HCT116 (cell line): ENCODE results near the gene IGSF21.

Experiments used
- CBX3 ChIP-seq: IDR thresholded peaks from 2 replicates; pipeline ENCODE4 v1.6.1; 2012; ENCODE audit warnings: low read depth
- ELF1 ChIP-seq: IDR thresholded peaks from 2 replicates; pipeline ENCODE4 v1.6.1; 2012; ENCODE audit warnings: low read depth, borderline replicate concordance
- EZH2 ChIP-seq: fragments of 200-600 bp; sonication (generic); IDR thresholded peaks from 2 replicates; pipeline ENCODE4 v1.6.1; 2017; ENCODE audit warnings: antibody characterized with exemption, mixed run types
- POLR2A ChIP-seq: IDR thresholded peaks from 2 replicates; pipeline ENCODE4 v1.7.0; 2011; ENCODE audit warnings: borderline replicate concordance; ENCODE audit not compliant: insufficient read depth, insufficient read length; ENCODE audit errors: extremely low read depth
- POLR2AphosphoS5 ChIP-seq: IDR thresholded peaks from 2 replicates; pipeline ENCODE4 v1.6.1; 2011; ENCODE audit warnings: mild to moderate bottlenecking, low read depth, low read length, moderate library complexity
- SP1 ChIP-seq: IDR thresholded peaks from 2 replicates; pipeline ENCODE4 v1.6.1; 2012; ENCODE audit warnings: low read depth
- ZFX ChIP-seq: fragments of 450-650 bp; IDR thresholded peaks from 2 replicates; pipeline ENCODE4 v1.6.1; 2017
- ZNF274 ChIP-seq: fragments of 200-500 bp; sonication (Bioruptor generic); IDR thresholded peaks from 2 replicates; pipeline ENCODE4 v1.6.1; 2014; ENCODE audit warnings: mild to moderate bottlenecking, low read depth, low read length, inconsistent platforms
- TF ChIP-seq, protein P1 (sequence below), 3 experiments: fragments of 200-600 bp in 1 of 3; sonication (generic) in 1 of 3; IDR thresholded peaks in 2 of 3; conservative IDR thresholded peaks in 1 of 3; 2 replicates each; pipeline ENCODE4 v1.5.1; 2012 to 2017; ENCODE audit warnings: low read depth in 2 of 3, low read length in 2 of 3, antibody characterized with exemption in 1 of 3, borderline replicate concordance in 1 of 3, control low read depth in 1 of 3, mild to moderate bottlenecking in 1 of 3, mixed read lengths in 1 of 3, mixed run types in 1 of 3, moderate library complexity in 1 of 3; ENCODE audit not compliant: insufficient read depth in 1 of 3
- TF ChIP-seq, protein P2 (sequence below): IDR thresholded peaks from 2 replicates; pipeline ENCODE4 v1.6.1; 2012
- TF ChIP-seq, protein P3 (sequence below): IDR thresholded peaks from 2 replicates; pipeline ENCODE4 v1.6.1; 2012; ENCODE audit warnings: low read depth

DNA sequence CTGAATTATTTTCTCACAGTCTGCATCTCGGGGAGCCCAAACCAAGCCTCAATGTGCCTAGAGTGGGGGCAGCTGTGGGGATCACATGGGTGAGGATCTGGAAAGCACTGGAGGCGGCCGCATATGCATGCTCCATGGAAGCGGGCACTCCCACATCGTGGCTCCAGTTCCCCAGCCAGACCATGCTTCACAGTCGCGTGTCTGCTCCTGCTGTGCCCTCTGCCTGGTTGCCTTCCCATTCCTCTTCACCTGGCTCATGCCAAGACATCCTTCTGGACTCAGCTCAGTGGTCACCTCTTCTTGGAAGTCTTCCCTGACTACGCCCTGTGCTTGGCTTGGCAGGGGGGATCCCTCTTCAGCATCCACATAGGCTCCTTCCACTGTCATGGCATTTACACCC, 32.8 kb downstream of the IGSF21 start:
- TF ChIP-seq SP1 (no peak), POLR2AphosphoS5 (no peak), POLR2A (no peak), EZH2 (no peak), ZFX (no peak), ELF1 (no peak), ZNF274 (no peak), CBX3 (no peak)
- TF ChIP-seq, protein P1, sequence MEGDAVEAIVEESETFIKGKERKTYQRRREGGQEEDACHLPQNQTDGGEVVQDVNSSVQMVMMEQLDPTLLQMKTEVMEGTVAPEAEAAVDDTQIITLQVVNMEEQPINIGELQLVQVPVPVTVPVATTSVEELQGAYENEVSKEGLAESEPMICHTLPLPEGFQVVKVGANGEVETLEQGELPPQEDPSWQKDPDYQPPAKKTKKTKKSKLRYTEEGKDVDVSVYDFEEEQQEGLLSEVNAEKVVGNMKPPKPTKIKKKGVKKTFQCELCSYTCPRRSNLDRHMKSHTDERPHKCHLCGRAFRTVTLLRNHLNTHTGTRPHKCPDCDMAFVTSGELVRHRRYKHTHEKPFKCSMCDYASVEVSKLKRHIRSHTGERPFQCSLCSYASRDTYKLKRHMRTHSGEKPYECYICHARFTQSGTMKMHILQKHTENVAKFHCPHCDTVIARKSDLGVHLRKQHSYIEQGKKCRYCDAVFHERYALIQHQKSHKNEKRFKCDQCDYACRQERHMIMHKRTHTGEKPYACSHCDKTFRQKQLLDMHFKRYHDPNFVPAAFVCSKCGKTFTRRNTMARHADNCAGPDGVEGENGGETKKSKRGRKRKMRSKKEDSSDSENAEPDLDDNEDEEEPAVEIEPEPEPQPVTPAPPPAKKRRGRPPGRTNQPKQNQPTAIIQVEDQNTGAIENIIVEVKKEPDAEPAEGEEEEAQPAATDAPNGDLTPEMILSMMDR (IDR thresholded peaks at IDR 0.05 in 2 of 3, conservative IDR thresholded peaks at IDR 0.05 in 1 of 3; ENCODE audit: borderline replicate concordance in 1 of 3, insufficient read depth in 1 of 3, low read depth in 2 of 3, low read length in 2 of 3) = no peak
- TF ChIP-seq, protein P2, sequence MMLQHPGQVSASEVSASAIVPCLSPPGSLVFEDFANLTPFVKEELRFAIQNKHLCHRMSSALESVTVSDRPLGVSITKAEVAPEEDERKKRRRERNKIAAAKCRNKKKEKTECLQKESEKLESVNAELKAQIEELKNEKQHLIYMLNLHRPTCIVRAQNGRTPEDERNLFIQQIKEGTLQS = no peak
- TF ChIP-seq, protein P3, sequence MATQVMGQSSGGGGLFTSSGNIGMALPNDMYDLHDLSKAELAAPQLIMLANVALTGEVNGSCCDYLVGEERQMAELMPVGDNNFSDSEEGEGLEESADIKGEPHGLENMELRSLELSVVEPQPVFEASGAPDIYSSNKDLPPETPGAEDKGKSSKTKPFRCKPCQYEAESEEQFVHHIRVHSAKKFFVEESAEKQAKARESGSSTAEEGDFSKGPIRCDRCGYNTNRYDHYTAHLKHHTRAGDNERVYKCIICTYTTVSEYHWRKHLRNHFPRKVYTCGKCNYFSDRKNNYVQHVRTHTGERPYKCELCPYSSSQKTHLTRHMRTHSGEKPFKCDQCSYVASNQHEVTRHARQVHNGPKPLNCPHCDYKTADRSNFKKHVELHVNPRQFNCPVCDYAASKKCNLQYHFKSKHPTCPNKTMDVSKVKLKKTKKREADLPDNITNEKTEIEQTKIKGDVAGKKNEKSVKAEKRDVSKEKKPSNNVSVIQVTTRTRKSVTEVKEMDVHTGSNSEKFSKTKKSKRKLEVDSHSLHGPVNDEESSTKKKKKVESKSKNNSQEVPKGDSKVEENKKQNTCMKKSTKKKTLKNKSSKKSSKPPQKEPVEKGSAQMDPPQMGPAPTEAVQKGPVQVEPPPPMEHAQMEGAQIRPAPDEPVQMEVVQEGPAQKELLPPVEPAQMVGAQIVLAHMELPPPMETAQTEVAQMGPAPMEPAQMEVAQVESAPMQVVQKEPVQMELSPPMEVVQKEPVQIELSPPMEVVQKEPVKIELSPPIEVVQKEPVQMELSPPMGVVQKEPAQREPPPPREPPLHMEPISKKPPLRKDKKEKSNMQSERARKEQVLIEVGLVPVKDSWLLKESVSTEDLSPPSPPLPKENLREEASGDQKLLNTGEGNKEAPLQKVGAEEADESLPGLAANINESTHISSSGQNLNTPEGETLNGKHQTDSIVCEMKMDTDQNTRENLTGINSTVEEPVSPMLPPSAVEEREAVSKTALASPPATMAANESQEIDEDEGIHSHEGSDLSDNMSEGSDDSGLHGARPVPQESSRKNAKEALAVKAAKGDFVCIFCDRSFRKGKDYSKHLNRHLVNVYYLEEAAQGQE = no peak
